ENCODE results near the gene CBLN1. TPM values are rescaled to one million over a fixed set of nuclear protein-coding genes. Genes with fewer than 3 reads are reported as not detected.

Gene CBLN1
- total RNA-seq, 1 donor from 2014 or later, result 0.11 TPM

DNA sequence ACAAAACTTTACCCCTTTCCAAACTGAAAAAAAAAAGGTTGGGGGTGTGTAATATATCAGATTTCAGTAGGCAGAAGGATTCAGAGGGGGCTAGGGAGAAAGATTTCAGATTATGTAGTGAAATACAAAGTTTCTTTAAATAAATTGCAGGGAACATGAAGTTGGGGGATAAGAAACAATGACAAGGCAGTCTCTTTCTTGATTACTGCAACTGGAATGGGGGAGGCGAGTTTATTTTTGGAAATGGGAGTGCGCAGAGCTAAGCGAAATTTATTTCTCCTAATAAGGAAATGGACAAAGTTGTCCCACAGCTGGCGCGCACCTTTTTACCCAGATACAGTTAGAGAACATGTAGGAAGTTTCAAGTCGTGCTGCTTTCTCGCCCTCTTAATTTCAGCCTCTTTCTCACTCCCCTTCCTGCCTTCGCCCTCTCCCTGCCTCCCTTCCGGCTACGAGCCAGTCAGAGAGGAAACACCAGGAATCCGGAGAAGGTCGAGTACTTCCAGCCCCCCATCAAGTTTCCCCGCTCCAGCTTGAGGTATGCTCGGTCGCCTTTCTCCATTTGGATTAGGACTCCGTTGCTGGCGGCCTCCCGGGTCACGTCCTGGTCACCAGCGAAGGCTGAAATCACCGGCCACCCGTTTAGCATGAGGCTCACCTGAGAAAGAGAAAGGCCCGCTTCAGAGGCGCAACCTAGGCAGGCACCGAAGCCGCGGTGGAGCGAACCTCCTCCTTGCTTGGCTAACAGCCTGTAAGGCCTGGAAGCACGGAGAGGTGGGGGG lies 2.5 kb downstream of the CBLN1 start:
- Histone ChIP-seq H3K27ac (ENCODE audit: low read depth, low read length) (no peak overlapping the region), H3K36me3 (ENCODE audit: insufficient read depth, low read length) (no peaks in the 10 kb centered on the region), H3K79me2 (ENCODE audit: insufficient read depth, low read length) (no peaks in the 10 kb centered on the region), H3K9ac (ENCODE audit: low read length) (no peak overlapping the region), H2AFZ (ENCODE audit: low read depth, low read length) (no peak overlapping the region), H3K4me1 (ENCODE audit: insufficient read depth, low read length) (peaks cover 3% of the 10 kb centered on the region), H3K9me3 (ENCODE audit: insufficient read depth, low read depth, low read length) (no peaks in the 10 kb centered on the region), H3K4me3 (ENCODE audit: insufficient read depth, low read depth, low read length) (no peak overlapping the region), H4K20me1 (ENCODE audit: insufficient read depth, low read length) (no peaks in the 10 kb centered on the region), H3K27me3 (ENCODE audit: insufficient read depth, low read length) (peaks cover 66% of the 10 kb centered on the region), H3K4me2 (ENCODE audit: low read length) (no peak overlapping the region)
- no peak for DNase-seq (ENCODE audit: low read depth)
- Mint-ChIP-seq H3K27me3 (ENCODE audit: low read depth, unreplicated experiment) (peaks cover 82% of the 10 kb centered on the region), H3K9me3 (ENCODE audit: unreplicated experiment) (peaks cover 2% of the 10 kb centered on the region), H3K4me1 (ENCODE audit: low read depth, unreplicated experiment) (peaks cover 2% of the 10 kb centered on the region), H3K4me3 (ENCODE audit: unreplicated experiment) (no peak overlapping the region), H3K36me3 (ENCODE audit: low read depth, unreplicated experiment) (no peaks in the 10 kb centered on the region), H3K27ac (ENCODE audit: unreplicated experiment) (no peak overlapping the region)
- FAIRE-seq, result no peak
- TF ChIP-seq EZH2 (IDR thresholded peaks at IDR 0.05; ENCODE audit: insufficient read depth, low read length) (no peak), CTCF (IDR thresholded peaks at IDR 0.05; ENCODE audit: insufficient read depth, low read depth, low read length) (no peak)

DNA sequence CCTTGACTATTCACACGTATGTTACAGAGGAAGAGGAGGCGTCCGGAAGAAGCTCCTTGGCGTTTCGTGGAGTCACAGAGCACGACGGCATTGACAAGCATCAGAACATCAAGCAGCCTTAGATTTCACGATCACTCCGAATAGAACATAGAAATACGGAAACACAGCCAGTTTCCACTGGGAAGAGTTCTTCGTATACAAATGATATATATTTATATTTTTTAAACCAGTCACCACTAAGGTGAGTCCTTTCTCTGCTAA lies 3.1 kb downstream of the CBLN1 start:
- Histone ChIP-seq H3K4me1 (ENCODE audit: insufficient read depth, low read length) (peaks cover 3% of the 10 kb centered on the region), H3K4me2 (ENCODE audit: low read length) (no peak overlapping the region), H2AFZ (ENCODE audit: low read depth, low read length) (no peak overlapping the region), H3K9ac (ENCODE audit: low read length) (no peak overlapping the region), H3K4me3 (ENCODE audit: insufficient read depth, low read depth, low read length) (no peak overlapping the region), H3K36me3 (ENCODE audit: insufficient read depth, low read length) (no peaks in the 10 kb centered on the region), H3K9me3 (ENCODE audit: insufficient read depth, low read depth, low read length) (no peaks in the 10 kb centered on the region), H4K20me1 (ENCODE audit: insufficient read depth, low read length) (no peaks in the 10 kb centered on the region), H3K27me3 (ENCODE audit: insufficient read depth, low read length) (peaks cover 65% of the 10 kb centered on the region), H3K79me2 (ENCODE audit: insufficient read depth, low read length) (no peaks in the 10 kb centered on the region), H3K27ac (ENCODE audit: low read depth, low read length) (no peak overlapping the region)
- DNase-seq (ENCODE audit: low read depth), result no peak
- no peak for FAIRE-seq
- TF ChIP-seq EZH2 (IDR thresholded peaks at IDR 0.05; ENCODE audit: insufficient read depth, low read length) (no peak), CTCF (IDR thresholded peaks at IDR 0.05; ENCODE audit: insufficient read depth, low read depth, low read length) (no peak)
- Mint-ChIP-seq H3K27me3 (ENCODE audit: low read depth, unreplicated experiment) (peaks cover 82% of the 10 kb centered on the region), H3K27ac (ENCODE audit: unreplicated experiment) (no peak overlapping the region), H3K4me3 (ENCODE audit: unreplicated experiment) (no peak overlapping the region), H3K9me3 (ENCODE audit: unreplicated experiment) (peaks cover 3% of the 10 kb centered on the region), H3K4me1 (ENCODE audit: low read depth, unreplicated experiment) (peaks cover 2% of the 10 kb centered on the region), H3K36me3 (ENCODE audit: low read depth, unreplicated experiment) (no peaks in the 10 kb centered on the region)
